Kidney capillary endothelial cell (primary cell): ENCODE measurements around the gene PIK3CD.

ENCODE experiments used
- DNase-seq: peaks from one replicate; pipeline ENCODE4 v3.0.0-alpha.2; 2018; ENCODE audit warnings: low spot score

PIK3CD gene

GRCh38 chr1:9719978-9720722 lies 68.6 kb downstream of the PIK3CD start:
- no peak for DNase-seq

DNA sequence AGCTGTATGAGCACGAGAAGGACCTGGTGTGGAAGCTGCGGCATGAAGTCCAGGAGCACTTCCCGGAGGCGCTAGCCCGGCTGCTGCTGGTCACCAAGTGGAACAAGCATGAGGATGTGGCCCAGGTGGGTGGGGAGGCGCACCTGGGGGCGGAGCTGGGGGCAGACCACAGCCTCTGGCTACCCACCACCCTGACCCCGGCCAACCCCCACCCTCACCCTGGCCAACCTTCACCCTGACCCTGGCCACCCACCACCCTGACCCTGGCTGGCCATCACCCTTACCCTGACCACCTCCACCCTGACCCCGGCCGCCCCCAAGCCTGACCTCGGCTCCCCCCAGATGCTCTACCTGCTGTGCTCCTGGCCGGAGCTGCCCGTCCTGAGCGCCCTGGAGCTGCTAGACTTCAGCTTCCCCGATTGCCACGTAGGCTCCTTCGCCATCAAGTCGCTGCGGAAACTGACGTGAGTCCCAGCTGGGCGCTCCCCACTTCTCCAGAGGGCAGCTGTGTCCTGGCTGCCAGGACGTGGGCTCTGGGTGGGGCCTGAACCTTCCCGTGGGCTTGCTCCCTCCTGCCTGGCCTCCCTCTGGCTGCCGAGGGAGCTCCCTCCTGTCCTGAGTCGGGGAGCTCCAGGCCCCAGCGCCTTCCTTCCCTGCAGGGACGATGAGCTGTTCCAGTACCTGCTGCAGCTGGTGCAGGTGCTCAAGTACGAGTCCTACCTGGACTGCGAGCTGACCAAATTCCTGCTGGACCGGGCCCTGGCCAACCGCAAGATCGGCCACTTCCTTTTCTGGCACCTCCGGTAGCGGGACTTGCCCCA lies 69.5 kb downstream of the PIK3CD start:
- DNase-seq: no peak

DNA sequence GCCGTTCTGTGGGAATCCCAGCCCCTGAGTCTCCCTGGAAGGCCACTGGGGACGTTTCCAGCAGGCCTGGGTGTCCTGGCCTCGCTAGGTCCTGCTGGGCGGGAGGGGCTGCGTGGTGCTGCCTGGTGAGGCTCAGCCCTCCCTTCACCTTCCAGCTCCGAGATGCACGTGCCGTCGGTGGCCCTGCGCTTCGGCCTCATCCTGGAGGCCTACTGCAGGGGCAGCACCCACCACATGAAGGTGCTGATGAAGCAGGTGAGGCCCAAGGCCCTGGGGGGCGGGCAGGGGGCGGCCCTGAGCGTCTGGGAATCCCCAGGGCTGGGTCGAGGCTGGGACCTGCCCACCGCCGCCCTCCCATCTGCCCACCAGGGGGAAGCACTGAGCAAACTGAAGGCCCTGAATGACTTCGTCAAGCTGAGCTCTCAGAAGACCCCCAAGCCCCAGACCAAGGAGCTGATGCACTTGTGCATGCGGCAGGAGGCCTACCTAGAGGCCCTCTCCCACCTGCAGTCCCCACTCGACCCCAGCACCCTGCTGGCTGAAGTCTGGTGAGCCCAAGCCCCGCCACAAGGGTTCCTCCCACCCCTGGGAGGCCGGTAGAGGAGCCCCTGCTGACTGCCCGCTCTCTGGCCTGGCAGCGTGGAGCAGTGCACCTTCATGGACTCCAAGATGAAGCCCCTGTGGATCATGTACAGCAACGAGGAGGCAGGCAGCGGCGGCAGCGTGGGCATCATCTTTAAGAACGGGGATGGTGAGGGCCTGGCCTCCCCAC lies 70.3 kb downstream of the PIK3CD start:
- peak; percentile 23 for DNase-seq

DNA sequence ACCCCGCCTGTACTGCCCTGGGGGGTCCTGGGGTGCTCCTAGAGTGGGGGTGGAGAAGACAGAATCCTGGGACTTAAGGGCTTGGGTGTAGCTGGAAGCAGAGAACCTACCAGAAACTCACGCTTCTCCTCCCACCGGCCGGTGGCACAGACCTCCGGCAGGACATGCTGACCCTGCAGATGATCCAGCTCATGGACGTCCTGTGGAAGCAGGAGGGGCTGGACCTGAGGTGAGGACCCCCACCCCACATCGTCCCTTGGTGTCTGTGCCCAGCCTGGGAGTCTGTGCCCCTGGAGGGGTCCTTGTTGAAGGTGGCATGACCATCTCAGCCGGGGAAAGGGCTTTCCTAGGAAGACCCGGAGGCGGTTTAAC lies 70.8 kb downstream of the PIK3CD start:
- no peak for DNase-seq

DNA sequence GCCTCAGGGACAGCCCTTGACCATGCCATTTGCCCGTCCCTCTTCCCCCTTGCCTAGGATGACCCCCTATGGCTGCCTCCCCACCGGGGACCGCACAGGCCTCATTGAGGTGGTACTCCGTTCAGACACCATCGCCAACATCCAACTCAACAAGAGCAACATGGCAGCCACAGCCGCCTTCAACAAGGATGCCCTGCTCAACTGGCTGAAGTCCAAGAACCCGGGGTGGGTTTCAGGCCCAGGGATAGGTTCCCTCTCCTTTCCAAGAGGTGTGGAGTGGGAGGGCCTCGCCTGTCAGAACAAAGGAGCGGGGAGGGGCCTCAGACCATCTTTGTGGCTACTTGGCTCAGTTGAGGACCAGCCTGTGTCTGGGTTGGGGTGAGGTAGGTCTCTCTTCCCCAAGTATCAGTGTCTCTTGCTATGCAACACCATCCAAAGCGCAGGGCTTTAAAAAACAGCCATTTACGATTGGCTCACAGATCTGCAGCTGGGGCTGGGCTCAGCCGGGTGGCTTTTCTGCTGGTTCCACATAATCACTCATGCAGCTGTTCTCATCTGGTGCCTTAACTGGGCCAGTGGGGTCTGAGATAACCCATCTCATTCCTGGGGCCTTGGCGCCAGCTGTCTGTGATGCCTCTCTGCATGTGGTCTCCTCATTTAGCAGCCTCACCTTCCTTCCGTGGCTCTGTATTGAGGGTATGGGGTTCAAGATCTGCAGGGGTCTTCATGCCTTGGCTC lies 71.7 kb downstream of the PIK3CD start:
- no peak for DNase-seq

- DNase-seq: no peak
These were observed 72.4 kb downstream of the PIK3CD start for GRCh38 chr1:9723926-9724325.

- peak; percentile 57 for DNase-seq
These were observed 73.4 kb downstream of the PIK3CD start for GRCh38 chr1:9724706-9725476.

DNA sequence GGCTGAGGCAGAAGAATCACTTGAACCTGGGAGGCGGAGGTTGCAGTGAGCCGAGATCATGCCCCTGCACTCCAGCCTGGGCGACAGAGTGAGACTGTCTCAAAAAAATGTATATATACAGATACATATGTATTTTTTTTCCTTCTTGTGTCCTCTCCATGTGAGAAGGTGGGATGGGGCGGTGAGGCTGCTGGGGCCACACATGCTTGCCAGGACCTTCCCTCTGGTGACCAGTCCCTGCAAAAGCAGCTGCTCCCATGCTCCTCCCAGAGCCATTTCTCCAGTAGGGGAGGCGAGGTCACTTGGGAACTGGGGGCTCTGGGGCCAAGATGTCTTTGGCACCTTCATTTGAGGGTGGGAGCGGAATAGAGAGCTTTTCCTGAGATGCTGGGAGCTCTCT lies 74.9 kb downstream of the PIK3CD start:
- DNase-seq: no peak

GRCh38 chr1:9726905-9727595 lies 75.5 kb downstream of the PIK3CD start:
- no peak for DNase-seq

- no peak for DNase-seq
These were observed 77.1 kb downstream of the PIK3CD start for GRCh38 chr1:9728451-9729295.

GRCh38 chr1:9729523-9729922 lies 78.0 kb downstream of the PIK3CD start:
- DNase-seq: no peak

DNA sequence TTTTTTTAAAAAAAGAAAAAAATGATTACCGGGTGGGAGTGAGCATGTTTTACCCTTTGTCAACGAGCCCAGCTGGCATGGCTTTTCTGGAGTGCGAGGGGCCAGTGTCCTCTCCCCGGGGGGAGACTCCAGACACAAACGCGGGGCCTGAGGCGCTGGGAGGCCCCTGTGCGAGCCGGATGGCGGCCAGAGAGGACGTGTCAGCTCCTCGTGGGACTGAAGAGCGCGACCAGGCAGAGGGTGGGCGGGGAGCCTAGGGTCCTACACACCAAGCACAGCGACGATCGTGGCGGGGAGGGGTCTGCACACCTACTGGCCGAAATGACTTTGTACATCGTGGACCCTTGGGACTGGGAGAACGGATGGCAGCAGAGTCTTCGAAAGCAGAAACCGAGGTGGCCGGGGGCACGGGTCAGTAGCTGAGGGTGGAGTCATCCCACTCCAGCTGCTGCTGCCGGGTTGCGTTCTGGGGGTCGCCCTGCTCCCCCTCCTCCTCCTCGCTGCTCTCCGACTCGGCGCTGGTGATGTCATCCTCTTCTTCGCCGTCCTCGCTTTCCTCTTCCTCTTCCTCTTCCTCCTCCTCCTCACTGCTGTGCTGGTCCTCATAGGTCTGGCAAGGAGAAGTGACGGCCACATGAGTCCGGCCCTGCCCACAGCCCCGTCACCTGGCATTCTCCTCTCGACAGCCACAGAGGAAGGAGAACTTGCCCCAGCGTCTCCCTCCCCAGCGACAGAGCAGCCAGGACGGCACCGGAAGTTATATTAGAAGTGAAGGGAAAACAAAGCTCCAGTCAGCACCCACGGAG lies 78.8 kb downstream of the PIK3CD start:
- no peak for DNase-seq

DNA sequence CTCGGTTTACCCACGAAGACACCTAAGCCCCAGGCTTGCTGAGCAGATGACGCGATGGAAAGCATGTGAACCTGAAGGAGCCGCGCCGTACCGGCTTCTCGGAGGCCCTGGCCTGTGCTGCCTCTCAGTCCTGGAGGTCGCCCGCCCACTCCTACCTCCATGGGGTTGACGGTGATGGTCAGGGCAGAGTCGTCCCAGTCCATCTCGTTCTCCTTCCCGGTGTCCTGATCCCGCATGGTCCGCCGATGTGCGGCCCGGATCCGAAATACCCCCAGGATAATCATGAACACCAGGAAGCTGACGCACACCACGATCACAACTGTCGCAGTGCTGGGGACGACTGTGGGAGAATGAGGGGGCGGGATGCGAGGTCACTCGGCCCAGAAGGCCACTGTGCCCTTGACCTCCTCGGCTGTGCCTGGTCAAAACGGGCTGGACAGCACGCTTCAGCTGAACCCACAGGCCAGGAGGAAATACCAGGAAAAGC lies 79.6 kb downstream of the PIK3CD start:
- DNase-seq: no peak

- DNase-seq: no peak
These were observed 80.0 kb downstream of the PIK3CD start for GRCh38 chr1:9731561-9731960.

- no peak for DNase-seq
These were observed 80.8 kb downstream of the PIK3CD start for GRCh38 chr1:9732123-9732971.

- no peak for DNase-seq
These were observed 81.7 kb downstream of the PIK3CD start for GRCh38 chr1:9733160-9733789.

GRCh38 chr1:9735800-9736199 lies 84.3 kb downstream of the PIK3CD start:
- no peak for DNase-seq
